ENCODE measurements around the gene ANKDD1B. TPM values are rescaled to one million over a fixed set of nuclear protein-coding genes. Genes with fewer than 3 reads are reported as not detected.
"Not testable (repeated sequence)": the region's sequence is repeated elsewhere in the genome, so short reads cannot be mapped to it uniquely, and the experiment has no call there.

Gene ANKDD1B
- total RNA-seq, 1 donor from 2014 or later, result not detected

GRCh38 chr5:75571547-75571946, 39.7 kb upstream of the ANKDD1B start:
- H3K27ac ChIP-seq, result no peak overlapping the region
- H3K4me3 ChIP-seq, result no peak overlapping the region
- no peak for DNase-seq (ENCODE audit: extremely low spot score in 2 of 2)
- TF ChIP-seq POLR2AphosphoS5 (IDR thresholded peaks at IDR 0.05; ENCODE audit: insufficient read depth in 1 of 2, low read depth in 1 of 2), result no peak
- TF ChIP-seq CTCF (IDR thresholded peaks at IDR 0.05), result no peak
- TF ChIP-seq POLR2A (IDR thresholded peaks at IDR 0.05), result no peak
- H3K36me3 ChIP-seq, result peaks cover 0 to 4% of the 10 kb centered on the region in 2 donors
- no peaks in the 10 kb centered on the region for H3K9me3 ChIP-seq
- H3K27me3 ChIP-seq, result no peaks in the 10 kb centered on the region
- peaks cover 39% of the 10 kb centered on the region for H3K4me1 ChIP-seq
- intact Hi-C loops (cut with DNase I), result no loop called here

DNA sequence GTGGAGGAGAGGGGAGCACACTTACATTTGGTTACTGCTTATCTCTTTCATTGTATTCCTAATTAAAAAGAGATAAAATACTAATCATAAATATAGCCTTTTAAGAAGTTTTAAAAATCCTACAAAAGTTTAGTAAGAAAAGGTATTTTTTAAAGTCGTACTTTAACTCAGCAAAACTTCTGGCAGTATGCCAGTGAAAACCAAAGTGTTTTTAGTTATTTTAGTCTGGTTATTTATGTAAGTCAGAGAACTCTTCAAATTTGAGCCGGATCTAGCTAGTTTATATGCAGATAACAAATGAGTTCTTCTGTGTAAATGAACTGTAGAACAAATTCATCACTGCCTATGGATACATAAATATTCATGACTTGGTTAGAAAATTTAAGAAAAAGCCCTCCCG, 36.5 kb upstream of the ANKDD1B start:
- no peak overlapping the region for H3K27ac ChIP-seq
- H3K4me1 ChIP-seq, result peaks cover 22% of the 10 kb centered on the region
- intact Hi-C loops (cut with DNase I), result no loop called here
- no peak overlapping the region for H3K4me3 ChIP-seq
- H3K36me3 ChIP-seq, result peaks cover 0 to 13% of the 10 kb centered on the region in 2 donors
- no peak for TF ChIP-seq POLR2A (IDR thresholded peaks at IDR 0.05)
- TF ChIP-seq CTCF (IDR thresholded peaks at IDR 0.05), result no peak
- TF ChIP-seq POLR2AphosphoS5 (IDR thresholded peaks at IDR 0.05; ENCODE audit: insufficient read depth in 1 of 2, low read depth in 1 of 2), result no peak
- H3K27me3 ChIP-seq, result no peaks in the 10 kb centered on the region
- no peaks in the 10 kb centered on the region for H3K9me3 ChIP-seq
- no peak for DNase-seq (ENCODE audit: extremely low spot score in 2 of 2)

DNA sequence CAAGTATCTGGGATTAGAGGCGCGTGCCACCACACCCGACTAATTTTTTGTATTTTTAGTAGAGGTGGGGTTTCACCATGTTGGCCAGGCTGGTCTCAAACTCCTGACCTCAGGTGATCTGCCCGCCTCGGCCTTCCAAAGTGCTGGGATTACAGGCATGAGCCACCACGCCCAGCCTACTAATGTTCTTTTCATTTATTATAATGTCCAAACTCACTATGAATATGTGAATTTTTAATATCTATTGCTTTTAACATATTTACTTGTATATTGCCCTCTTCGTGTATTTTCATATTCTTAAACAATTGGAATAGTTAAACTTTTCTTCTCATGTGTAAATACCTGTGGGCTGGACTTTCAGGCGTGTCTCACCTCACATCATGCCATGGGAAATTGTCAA, 33.0 kb upstream of the ANKDD1B start:
- DNase-seq (ENCODE audit: extremely low spot score in 2 of 2); H3K4me3 ChIP-seq; H3K27me3 ChIP-seq; H3K27ac ChIP-seq; H3K4me1 ChIP-seq; intact Hi-C loops (cut with DNase I); H3K9me3 ChIP-seq: not testable (repeated sequence)
- peaks cover 0 to 20% of the 10 kb centered on the region in 2 donors for H3K36me3 ChIP-seq

GRCh38 chr5:75584641-75585040, 26.6 kb upstream of the ANKDD1B start:
- Histone ChIP-seq H3K27ac (no peak overlapping the region), H3K9me3 (no peaks in the 10 kb centered on the region), H3K27me3 (no peaks in the 10 kb centered on the region), H3K36me3 (peaks cover 0 to 7% of the 10 kb centered on the region in 2 donors), H3K4me3 (no peak overlapping the region), H3K4me1 (no peaks in the 10 kb centered on the region)
- intact Hi-C loops (cut with DNase I), result no loop called here
- TF ChIP-seq POLR2AphosphoS5 (IDR thresholded peaks at IDR 0.05; ENCODE audit: insufficient read depth in 1 of 2, low read depth in 1 of 2) (no peak), POLR2A (IDR thresholded peaks at IDR 0.05) (no peak), CTCF (IDR thresholded peaks at IDR 0.05) (no peak)
- DNase-seq (ENCODE audit: extremely low spot score in 2 of 2), result no peak

- no peaks in the 10 kb centered on the region for H3K27me3 ChIP-seq
- H3K4me3 ChIP-seq, result no peak overlapping the region
- intact Hi-C loops (cut with DNase I), result no loop called here
- no peaks in the 10 kb centered on the region for H3K9me3 ChIP-seq
- no peak overlapping the region for H3K27ac ChIP-seq
- no peaks in the 10 kb centered on the region for H3K4me1 ChIP-seq
- no peak for DNase-seq (ENCODE audit: extremely low spot score in 2 of 2)
- H3K36me3 ChIP-seq, result peaks cover 0 to 11% of the 10 kb centered on the region in 2 donors
- TF ChIP-seq POLR2AphosphoS5 (IDR thresholded peaks at IDR 0.05; ENCODE audit: insufficient read depth in 1 of 2, low read depth in 1 of 2), result no peak
- TF ChIP-seq POLR2A (IDR thresholded peaks at IDR 0.05), result no peak
- no peak for TF ChIP-seq CTCF (IDR thresholded peaks at IDR 0.05)
Measured at GRCh38 chr5:75588666-75589065, 22.6 kb upstream of the ANKDD1B start.

- H3K36me3 ChIP-seq, result peaks cover 0 to 19% of the 10 kb centered on the region in 2 donors
- no peak for DNase-seq (ENCODE audit: extremely low spot score in 2 of 2)
- H3K27ac ChIP-seq, result no peak overlapping the region
- H3K4me1 ChIP-seq, result no peaks in the 10 kb centered on the region
- TF ChIP-seq POLR2A (IDR thresholded peaks at IDR 0.05) (no peak), POLR2AphosphoS5 (IDR thresholded peaks at IDR 0.05; ENCODE audit: insufficient read depth in 1 of 2, low read depth in 1 of 2) (no peak), CTCF (IDR thresholded peaks at IDR 0.05) (no peak)
- no peaks in the 10 kb centered on the region for H3K9me3 ChIP-seq
- H3K4me3 ChIP-seq, result no peak overlapping the region
- H3K27me3 ChIP-seq, result no peaks in the 10 kb centered on the region
- intact Hi-C loops (cut with DNase I), result no loop called here
Measured at GRCh38 chr5:75600535-75600934, 10.7 kb upstream of the ANKDD1B start.

Measured in vagina (tissue), 2 donors.